ENCODE measurements around the gene USP10. TPM values are rescaled to one million over a fixed set of nuclear protein-coding genes. Genes with fewer than 3 reads are reported as not detected.

Gene USP10
- total and polyA plus RNA-seq, 4 donors = 28.2 to 46.1 (median 42.0) TPM

- Histone ChIP-seq H3K27me3 (ENCODE audit: control insufficient read depth in 4 of 4, insufficient read depth in 4 of 4, low read length in 3 of 4) (no peaks in the 10 kb centered on the region), H3K27ac (ENCODE audit: low read depth in 1 of 2, low read length in 2 of 2) (no peak overlapping the region), H3K4me3 (ENCODE audit: low read depth in 1 of 3, low read length in 3 of 3) (no peak overlapping the region), H3K9ac (ENCODE audit: low read depth in 1 of 2, low read length in 2 of 2) (no peak overlapping the region), H3K9me3 (ENCODE audit: control insufficient read depth in 4 of 4, low read length in 3 of 4) (no peaks in the 10 kb centered on the region), H3K36me3 (ENCODE audit: control insufficient read depth in 4 of 4, insufficient read depth in 3 of 4, low read depth in 1 of 4, low read length in 3 of 4) (no peaks in the 10 kb centered on the region), H3K4me1 (ENCODE audit: control insufficient read depth in 4 of 4, insufficient read depth in 4 of 4, low read length in 3 of 4) (no peaks in the 10 kb centered on the region)
- TF ChIP-seq FOXA1 (IDR thresholded peaks at IDR 0.05) (no peak), RXRA (IDR thresholded peaks at IDR 0.05) (no peak), CTCF (IDR thresholded peaks at IDR 0.05; ENCODE audit: low read depth, low read length, missing input control) (no peak), GABPA (IDR thresholded peaks at IDR 0.05 in 1 of 2, conservative IDR thresholded peaks at IDR 0.05 in 1 of 2) (no peak), SP1 (IDR thresholded peaks at IDR 0.05) (no peak), TAF1 (conservative IDR thresholded peaks at IDR 0.05) (no peak), HNF4A (conservative IDR thresholded peaks at IDR 0.05) (no peak), EGR1 (IDR thresholded peaks at IDR 0.05; ENCODE audit: low read depth in 2 of 2) (no peak), REST (IDR thresholded peaks at IDR 0.05) (no peak), MAX (IDR thresholded peaks at IDR 0.05) (no peak), NR2F2 (IDR thresholded peaks at IDR 0.05) (no peak), ZBTB33 (IDR thresholded peaks at IDR 0.05) (no peak), ATF3 (IDR thresholded peaks at IDR 0.05) (no peak), HNF4G (IDR thresholded peaks at IDR 0.05) (no peak), RAD21 (IDR thresholded peaks at IDR 0.05) (no peak), JUND (IDR thresholded peaks at IDR 0.05) (no peak), YY1 (IDR thresholded peaks at IDR 0.05) (no peak)
- WGBS = 70% methylated on average over 15 of the region's 15 CpGs
- DNase-seq (ENCODE audit: low spot score) = no peak
These were observed 15.9 kb upstream of the USP10 start for GRCh38 chr16:84683691-84684591.

Measured in liver (tissue), 9 donors.